Neural cell (in vitro differentiated cells): ENCODE data around the gene C10orf105. TPM values are rescaled to one million over a fixed set of nuclear protein-coding genes. Genes with fewer than 3 reads are reported as not detected.

Experiments used
- H2AFZ ChIP-seq: fragments of 200-600, 300-800 bp; sonication (generic), shearing (Covaris generic); 2 replicates; pipeline ENCODE4 v1.6.0; 2014; ENCODE audit warnings: low read depth, mild to moderate bottlenecking, antibody characterized with exemption, low read length, moderate library complexity
- H3F3A ChIP-seq: fragments of 200-600 bp; shearing (Covaris generic); 2 replicates; pipeline ENCODE4 v1.6.1; 2016; ENCODE audit warnings: mild to moderate bottlenecking, moderate library complexity, mixed read lengths, antibody characterized with exemption, low read length; ENCODE audit not compliant: insufficient read depth, poor library complexity, severe bottlenecking
- H3K27ac ChIP-seq: fragments of 200-600, 300-800 bp; sonication (generic), shearing (Covaris generic); 2 replicates; pipeline ENCODE4 v1.5.1; 2014; ENCODE audit warnings: mild to moderate bottlenecking, low read length, moderate library complexity
- H3K27me3 ChIP-seq: fragments of 300-800, 200-600 bp; sonication (generic), shearing (Covaris generic); 2 replicates; pipeline ENCODE4 v1.6.0; 2014; ENCODE audit warnings: mild to moderate bottlenecking, low read depth, low read length, moderate library complexity; ENCODE audit not compliant: insufficient read depth
- H3K36me3 ChIP-seq: fragments of 300-800, 200-600 bp; sonication (generic), shearing (Covaris generic); 2 replicates; pipeline ENCODE4 v1.5.1; 2014; ENCODE audit warnings: mild to moderate bottlenecking, antibody characterized with exemption, low read length, moderate library complexity; ENCODE audit not compliant: insufficient read depth
- H3K4me2 ChIP-seq: fragments of 300-800, 200-600 bp; sonication (generic), shearing (Covaris generic); 2 replicates; pipeline ENCODE4 v1.6.0; 2014; ENCODE audit warnings: mild to moderate bottlenecking, low read length
- H3K4me3 ChIP-seq: fragments of 300-800, 200-600 bp; sonication (generic), shearing (Covaris generic); 2 replicates; pipeline ENCODE4 v1.5.1; 2014; ENCODE audit warnings: mild to moderate bottlenecking, low read length, moderate library complexity
- H3K79me2 ChIP-seq: fragments of 200-600 bp; shearing (Covaris generic); replicated peaks from 2 replicates; pipeline ENCODE4 v1.6.0; 2014; ENCODE audit warnings: mild to moderate bottlenecking, low read length, moderate library complexity; ENCODE audit not compliant: insufficient read depth
- H3K9ac ChIP-seq: fragments of 300-800, 200-600 bp; sonication (generic), shearing (Covaris generic); 2 replicates; pipeline ENCODE4 v1.6.1; 2016; ENCODE audit warnings: mild to moderate bottlenecking, low read length, mixed read lengths
- H3K9me2 ChIP-seq: fragments of 200-600 bp; shearing (Covaris generic); 2 replicates; pipeline ENCODE4 v1.6.1; 2016; ENCODE audit warnings: mild to moderate bottlenecking, low read length, mixed read lengths; ENCODE audit not compliant: insufficient read depth
- H3K9me3 ChIP-seq: fragments of 200-600, 300-800 bp; sonication (generic), shearing (Covaris generic); 2 replicates; pipeline ENCODE4 v1.6.1; 2016; ENCODE audit warnings: mild to moderate bottlenecking, mixed run types, low read length, moderate library complexity, mixed read lengths
- H4K20me1 ChIP-seq: fragments of 200-600 bp; shearing (Covaris generic); 2 replicates; pipeline ENCODE4 v1.6.1; 2016; ENCODE audit warnings: mild to moderate bottlenecking, mixed run types; ENCODE audit not compliant: insufficient read depth
- EP300 ChIP-seq: fragments of 450-650 bp; conservative IDR thresholded peaks from 2 replicates; pipeline ENCODE4 v1.6.1; 2014; ENCODE audit warnings: antibody characterized with exemption, mild to moderate bottlenecking, moderate library complexity; ENCODE audit not compliant: poor library complexity, severe bottlenecking
- EZH2 ChIP-seq: fragments of 200-600, 300-800 bp; shearing (Covaris generic), sonication (generic); IDR thresholded peaks from 2 replicates; pipeline ENCODE4 v1.6.1; 2014; ENCODE audit warnings: antibody characterized with exemption, low read length, borderline replicate concordance, mild to moderate bottlenecking; ENCODE audit not compliant: insufficient read depth, poor library complexity, severe bottlenecking
- MXI1 ChIP-seq: fragments of 450-650 bp; conservative IDR thresholded peaks from 2 replicates; pipeline ENCODE4 v1.6.1; 2014; ENCODE audit warnings: antibody characterized with exemption, mild to moderate bottlenecking; ENCODE audit not compliant: poor library complexity, severe bottlenecking
- POLR2AphosphoS5 ChIP-seq: IDR thresholded peaks from 2 replicates; pipeline ENCODE4 v1.6.1; 2012
- RAD21 ChIP-seq: fragments of 450-650 bp; conservative IDR thresholded peaks from 2 replicates; pipeline ENCODE4 v1.6.1; 2014; ENCODE audit warnings: antibody characterized with exemption, mild to moderate bottlenecking, moderate library complexity
- SMC3 ChIP-seq: fragments of 450-650 bp; conservative IDR thresholded peaks from 2 replicates; pipeline ENCODE4 v1.6.1; 2014; ENCODE audit warnings: antibody characterized with exemption, mild to moderate bottlenecking, moderate library complexity; ENCODE audit not compliant: poor library complexity
- TAF1 ChIP-seq: IDR thresholded peaks from 2 replicates; pipeline ENCODE4 v1.6.1; 2012; ENCODE audit warnings: low read depth
- polyA plus RNA-seq: library from polyadenylated mRNA; depleted of rRNA; stranded (reverse); fragments of >200 nt; gene quantifications from 2 replicates; pipeline ENCODE4 v1.2.3, GENCODE V29; 2014
- TF ChIP-seq, protein P1 (sequence below): IDR thresholded peaks from 2 replicates; pipeline ENCODE4 v1.6.1; 2012; ENCODE audit warnings: borderline replicate concordance
- TF ChIP-seq, protein P2 (sequence below): fragments of 450-650 bp; IDR thresholded peaks from 2 replicates; pipeline ENCODE4 v1.5.1; 2014; ENCODE audit warnings: antibody characterized with exemption, mild to moderate bottlenecking, moderate library complexity; ENCODE audit not compliant: poor library complexity, severe bottlenecking

The C10orf105 gene
- polyA plus RNA-seq, 1 donor from 2014 or later, result 0.11 TPM

DNA sequence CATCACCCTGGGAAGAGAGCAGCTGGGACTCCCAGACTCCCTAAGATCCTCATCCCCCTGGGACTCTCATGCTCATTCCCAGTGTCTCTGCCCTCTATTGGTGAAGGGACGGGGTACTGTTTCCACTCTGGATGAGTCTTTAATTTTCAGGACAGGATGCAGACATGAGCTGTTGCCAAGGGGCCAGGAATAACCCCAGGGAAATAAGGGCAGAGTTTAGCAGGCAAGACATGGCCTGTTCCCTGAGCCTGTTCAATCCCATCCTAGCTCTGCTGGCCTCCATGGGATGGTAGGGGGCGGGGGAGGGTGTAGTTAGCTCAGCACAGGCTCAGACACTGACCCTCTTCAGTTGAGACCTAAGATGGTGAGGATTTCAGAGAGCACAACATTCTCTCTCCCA, 14.0 kb downstream of the C10orf105 start:
- no peak overlapping the region for H2AFZ ChIP-seq
- H3K4me2 ChIP-seq, result no peak overlapping the region
- H4K20me1 ChIP-seq, result no peaks in the 10 kb centered on the region
- no peaks in the 10 kb centered on the region for H3K36me3 ChIP-seq
- no peaks in the 10 kb centered on the region for H3K79me2 ChIP-seq
- H3F3A ChIP-seq, result no peaks in the 10 kb centered on the region
- H3K4me3 ChIP-seq, result no peak overlapping the region
- TF ChIP-seq, protein P1, sequence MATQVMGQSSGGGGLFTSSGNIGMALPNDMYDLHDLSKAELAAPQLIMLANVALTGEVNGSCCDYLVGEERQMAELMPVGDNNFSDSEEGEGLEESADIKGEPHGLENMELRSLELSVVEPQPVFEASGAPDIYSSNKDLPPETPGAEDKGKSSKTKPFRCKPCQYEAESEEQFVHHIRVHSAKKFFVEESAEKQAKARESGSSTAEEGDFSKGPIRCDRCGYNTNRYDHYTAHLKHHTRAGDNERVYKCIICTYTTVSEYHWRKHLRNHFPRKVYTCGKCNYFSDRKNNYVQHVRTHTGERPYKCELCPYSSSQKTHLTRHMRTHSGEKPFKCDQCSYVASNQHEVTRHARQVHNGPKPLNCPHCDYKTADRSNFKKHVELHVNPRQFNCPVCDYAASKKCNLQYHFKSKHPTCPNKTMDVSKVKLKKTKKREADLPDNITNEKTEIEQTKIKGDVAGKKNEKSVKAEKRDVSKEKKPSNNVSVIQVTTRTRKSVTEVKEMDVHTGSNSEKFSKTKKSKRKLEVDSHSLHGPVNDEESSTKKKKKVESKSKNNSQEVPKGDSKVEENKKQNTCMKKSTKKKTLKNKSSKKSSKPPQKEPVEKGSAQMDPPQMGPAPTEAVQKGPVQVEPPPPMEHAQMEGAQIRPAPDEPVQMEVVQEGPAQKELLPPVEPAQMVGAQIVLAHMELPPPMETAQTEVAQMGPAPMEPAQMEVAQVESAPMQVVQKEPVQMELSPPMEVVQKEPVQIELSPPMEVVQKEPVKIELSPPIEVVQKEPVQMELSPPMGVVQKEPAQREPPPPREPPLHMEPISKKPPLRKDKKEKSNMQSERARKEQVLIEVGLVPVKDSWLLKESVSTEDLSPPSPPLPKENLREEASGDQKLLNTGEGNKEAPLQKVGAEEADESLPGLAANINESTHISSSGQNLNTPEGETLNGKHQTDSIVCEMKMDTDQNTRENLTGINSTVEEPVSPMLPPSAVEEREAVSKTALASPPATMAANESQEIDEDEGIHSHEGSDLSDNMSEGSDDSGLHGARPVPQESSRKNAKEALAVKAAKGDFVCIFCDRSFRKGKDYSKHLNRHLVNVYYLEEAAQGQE, result no peak
- TF ChIP-seq EP300, result no peak
- TF ChIP-seq SMC3, result no peak
- TF ChIP-seq POLR2AphosphoS5, result no peak
- no peak for TF ChIP-seq TAF1
- no peak for TF ChIP-seq RAD21
- TF ChIP-seq, protein P2, sequence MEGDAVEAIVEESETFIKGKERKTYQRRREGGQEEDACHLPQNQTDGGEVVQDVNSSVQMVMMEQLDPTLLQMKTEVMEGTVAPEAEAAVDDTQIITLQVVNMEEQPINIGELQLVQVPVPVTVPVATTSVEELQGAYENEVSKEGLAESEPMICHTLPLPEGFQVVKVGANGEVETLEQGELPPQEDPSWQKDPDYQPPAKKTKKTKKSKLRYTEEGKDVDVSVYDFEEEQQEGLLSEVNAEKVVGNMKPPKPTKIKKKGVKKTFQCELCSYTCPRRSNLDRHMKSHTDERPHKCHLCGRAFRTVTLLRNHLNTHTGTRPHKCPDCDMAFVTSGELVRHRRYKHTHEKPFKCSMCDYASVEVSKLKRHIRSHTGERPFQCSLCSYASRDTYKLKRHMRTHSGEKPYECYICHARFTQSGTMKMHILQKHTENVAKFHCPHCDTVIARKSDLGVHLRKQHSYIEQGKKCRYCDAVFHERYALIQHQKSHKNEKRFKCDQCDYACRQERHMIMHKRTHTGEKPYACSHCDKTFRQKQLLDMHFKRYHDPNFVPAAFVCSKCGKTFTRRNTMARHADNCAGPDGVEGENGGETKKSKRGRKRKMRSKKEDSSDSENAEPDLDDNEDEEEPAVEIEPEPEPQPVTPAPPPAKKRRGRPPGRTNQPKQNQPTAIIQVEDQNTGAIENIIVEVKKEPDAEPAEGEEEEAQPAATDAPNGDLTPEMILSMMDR, result no peak
- TF ChIP-seq EZH2, result no peak
- no peak for TF ChIP-seq MXI1
- H3K9ac ChIP-seq, result no peak overlapping the region
- no peak overlapping the region for H3K27ac ChIP-seq
- H3K9me3 ChIP-seq, result no peaks in the 10 kb centered on the region
- no peaks in the 10 kb centered on the region for H3K9me2 ChIP-seq
- no peaks in the 10 kb centered on the region for H3K27me3 ChIP-seq

DNA sequence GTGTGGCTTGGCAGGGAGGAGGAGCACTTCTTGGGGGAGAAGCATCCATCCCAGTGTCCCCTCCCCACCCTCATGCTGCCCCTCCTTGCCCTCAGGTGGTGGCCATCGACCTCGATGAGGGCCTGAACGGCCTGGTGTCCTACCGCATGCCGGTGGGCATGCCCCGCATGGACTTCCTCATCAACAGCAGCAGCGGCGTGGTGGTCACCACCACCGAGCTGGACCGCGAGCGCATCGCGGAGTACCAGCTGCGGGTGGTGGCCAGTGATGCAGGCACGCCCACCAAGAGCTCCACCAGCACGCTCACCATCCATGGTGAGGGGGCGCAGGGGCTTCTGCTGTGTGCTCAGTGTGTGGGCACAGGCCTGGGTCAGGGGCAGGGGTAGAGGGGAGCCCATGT, 14.8 kb downstream of the C10orf105 start:
- Histone ChIP-seq H3K9me2 (no peaks in the 10 kb centered on the region), H3K27me3 (no peaks in the 10 kb centered on the region), H4K20me1 (no peaks in the 10 kb centered on the region), H3K4me2 (no peak overlapping the region), H3K4me3 (no peak overlapping the region), H3K9ac (no peak overlapping the region), H3F3A (no peaks in the 10 kb centered on the region), H3K27ac (no peak overlapping the region), H2AFZ (no peak overlapping the region), H3K36me3 (no peaks in the 10 kb centered on the region), H3K9me3 (no peaks in the 10 kb centered on the region), H3K79me2 (no peaks in the 10 kb centered on the region)
- TF ChIP-seq, protein P2, result no peak
- no peak for TF ChIP-seq MXI1
- TF ChIP-seq, protein P1, result no peak
- TF ChIP-seq POLR2AphosphoS5, result no peak
- TF ChIP-seq EP300, result no peak
- TF ChIP-seq EZH2, result no peak
- TF ChIP-seq RAD21, result no peak
- no peak for TF ChIP-seq SMC3
- TF ChIP-seq TAF1, result no peak
